SK-N-SH (cell line): Measurements from ENCODE around the gene FBXO2. TPM values are rescaled to one million over a fixed set of nuclear protein-coding genes. Genes with fewer than 3 reads are reported as not detected.

Experiments used
- CTCF ChIA-PET: fragments of 300-600, 350-600 bp; formaldehyde crosslinking; extraction: SDS; loops from one replicate; lab custom pipeline; 2021; lab: Yijun Ruan, JAX
- POLR2A ChIA-PET: fragments of 350-600 bp; sonication (Branson Sonifier 250); formaldehyde crosslinking; extraction: SDS; loops from one replicate; lab custom pipeline; 2020; ENCODE audit warnings: antibody characterized with exemption, inconsistent platforms; lab: Yijun Ruan, JAX
- DNase-seq: peaks from one replicate; pipeline ENCODE4 v3.0.0; 2012
- H2AFZ ChIP-seq: fragments of 200-600 bp; sonication (generic); 2 replicates; pipeline ENCODE4 v1.8.1; 2016; ENCODE audit warnings: antibody characterized with exemption, mild to moderate bottlenecking, low read depth
- H3F3A ChIP-seq: fragments of 200-600 bp; sonication (generic); replicated peaks from 2 replicates; pipeline ENCODE3; 2016; ENCODE audit warnings: antibody characterized with exemption, mild to moderate bottlenecking; ENCODE audit not compliant: insufficient read depth
- H3K27ac ChIP-seq, 2 experiments: fragments of 200-500 bp in 1 of 2; fragments of 200-600 bp in 1 of 2; sonication (Bioruptor generic) in 1 of 2; sonication (generic), shearing (Covaris generic) in 1 of 2; 2 replicates each; pipeline versions ENCODE4 v1.5.1 to v1.6.1; 2014 to 2016; ENCODE audit warnings: low read depth in 2 of 2, inconsistent platforms in 1 of 2, low read length in 1 of 2, mild to moderate bottlenecking in 1 of 2, mixed read lengths in 1 of 2
- H3K27me3 ChIP-seq: fragments of 200-600 bp; sonication (generic), shearing (Covaris generic); 2 replicates; pipeline ENCODE4 v1.6.1; 2016; ENCODE audit warnings: mixed run types; ENCODE audit not compliant: insufficient read depth
- H3K36me3 ChIP-seq, 2 experiments: fragments of 200-500 bp in 1 of 2; fragments of 200-600 bp in 1 of 2; sonication (Bioruptor generic) in 1 of 2; sonication (generic) in 1 of 2; replicated peaks in 1 of 2; 2 replicates each; pipeline versions ENCODE3 to v1.5.1; 2014 to 2016; ENCODE audit warnings: low read length in 1 of 2, mild to moderate bottlenecking in 1 of 2; ENCODE audit not compliant: insufficient read depth in 2 of 2, control insufficient read depth in 1 of 2
- H3K4me1 ChIP-seq, 2 experiments: fragments of 200-500 bp in 1 of 2; fragments of 200-600 bp in 1 of 2; sonication (Bioruptor generic) in 1 of 2; sonication (generic), shearing (Covaris generic) in 1 of 2; 2 replicates each; pipeline versions ENCODE4 v1.5.1 to v1.6.1; 2014 to 2016; ENCODE audit warnings: low read depth in 1 of 2, low read length in 1 of 2, mixed run types in 1 of 2; ENCODE audit not compliant: insufficient read depth in 2 of 2, control insufficient read depth in 1 of 2
- H3K4me2 ChIP-seq: fragments of 200-600 bp; sonication (generic), shearing (Covaris generic); 2 replicates; pipeline ENCODE4 v1.6.1; 2017; ENCODE audit warnings: mixed run types
- H3K4me3 ChIP-seq, 2 experiments: fragments of 200-500 bp in 1 of 2; fragments of 200-600 bp in 1 of 2; sonication (Bioruptor generic) in 1 of 2; sonication (generic), shearing (Covaris generic) in 1 of 2; 2 replicates each; pipeline versions ENCODE4 v1.5.1 to v1.8.1; 2014 to 2016; ENCODE audit warnings: low read depth in 2 of 2, inconsistent platforms in 1 of 2, low read length in 1 of 2, mild to moderate bottlenecking in 1 of 2, mixed read lengths in 1 of 2, moderate library complexity in 1 of 2
- H3K79me2 ChIP-seq: fragments of 200-600 bp; sonication (generic); 2 replicates; pipeline ENCODE4 v1.8.1; 2017; ENCODE audit warnings: mild to moderate bottlenecking; ENCODE audit not compliant: insufficient read depth
- H3K9ac ChIP-seq: fragments of 200-600 bp; sonication (generic); 2 replicates; pipeline ENCODE4 v1.6.1; 2017; ENCODE audit warnings: mixed run types
- H3K9me2 ChIP-seq: fragments of 200-600 bp; sonication (generic); 2 replicates; pipeline ENCODE4 v1.6.1; 2017; ENCODE audit warnings: mixed run types
- H3K9me3 ChIP-seq: fragments of 200-600 bp; sonication (generic); 2 replicates; pipeline ENCODE4 v1.6.1; 2017; ENCODE audit warnings: mixed run types, mild to moderate bottlenecking, moderate library complexity
- H4K20me1 ChIP-seq: fragments of 200-600 bp; sonication (generic); 2 replicates; pipeline ENCODE4 v1.6.1; 2017; ENCODE audit warnings: mild to moderate bottlenecking, mixed run types; ENCODE audit not compliant: insufficient read depth
- EP300 ChIP-seq, 2 experiments: IDR thresholded peaks; 2 replicates each; pipeline versions ENCODE4 v1.4.0 to v1.6.1; 2012; ENCODE audit warnings: borderline replicate concordance in 1 of 2, low read depth in 1 of 2, low read length in 1 of 2
- FOXM1 ChIP-seq: IDR thresholded peaks from 2 replicates; pipeline ENCODE4 v1.4.0; 2012; ENCODE audit warnings: low read depth, mild to moderate bottlenecking
- MEF2A ChIP-seq: IDR thresholded peaks from 2 replicates; pipeline ENCODE4 v1.4.0; 2012; ENCODE audit warnings: low read depth, borderline replicate concordance
- MXI1 ChIP-seq: IDR thresholded peaks from 2 replicates; pipeline ENCODE4 v1.6.1; 2012; ENCODE audit warnings: mild to moderate bottlenecking, low read depth, low read length, improper control_type of control experiment
- NFIC ChIP-seq: IDR thresholded peaks from 2 replicates; pipeline ENCODE4 v1.4.0; 2012; ENCODE audit warnings: borderline replicate concordance
- POLR2AphosphoS5 ChIP-seq: IDR thresholded peaks from 2 replicates; pipeline ENCODE4 v1.6.1; 2012; ENCODE audit warnings: low read depth, low read length
- RAD21 ChIP-seq: IDR thresholded peaks from 2 replicates; pipeline ENCODE4 v1.6.1; 2012; ENCODE audit warnings: mild to moderate bottlenecking, low read length
- SIN3A ChIP-seq: IDR thresholded peaks from 2 replicates; pipeline ENCODE4 v1.6.1; 2012; ENCODE audit warnings: low read depth, mild to moderate bottlenecking, low read length, moderate library complexity, borderline replicate concordance
- TEAD4 ChIP-seq: IDR thresholded peaks from 2 replicates; pipeline ENCODE4 v1.4.0; 2012; ENCODE audit warnings: mild to moderate bottlenecking, borderline replicate concordance; ENCODE audit not compliant: insufficient read depth
- YY1 ChIP-seq: IDR thresholded peaks from 2 replicates; pipeline ENCODE4 v1.4.0; 2012; ENCODE audit warnings: low read depth, mild to moderate bottlenecking
- WGBS: methylation state at CpG from one replicate; pipeline ENCODE4 v1.1.6; 2017; ENCODE audit warnings: low lambda C conversion rate; 5-methylcytosine and 5-hydroxymethylcytosine counted together
- polyA plus RNA-seq, 3 experiments: library from polyadenylated mRNA; depleted of rRNA; stranded (reverse); fragments of >200 nt; gene quantifications; 2 replicates each; pipeline ENCODE4 v1.2.3, GENCODE V29; 2012
- TF ChIP-seq, protein P1 (sequence below): IDR thresholded peaks from 2 replicates; pipeline ENCODE4 v1.4.0; 2012; ENCODE audit warnings: low read depth
- TF ChIP-seq, protein P2 (sequence below): IDR thresholded peaks from 2 replicates; pipeline ENCODE4 v1.4.0; 2012; ENCODE audit warnings: low read depth, borderline replicate concordance

FBXO2 gene
- polyA plus RNA-seq, 1 of the 3 experiments (the other 2 are of a cell fraction) = 21.7 TPM

DNA sequence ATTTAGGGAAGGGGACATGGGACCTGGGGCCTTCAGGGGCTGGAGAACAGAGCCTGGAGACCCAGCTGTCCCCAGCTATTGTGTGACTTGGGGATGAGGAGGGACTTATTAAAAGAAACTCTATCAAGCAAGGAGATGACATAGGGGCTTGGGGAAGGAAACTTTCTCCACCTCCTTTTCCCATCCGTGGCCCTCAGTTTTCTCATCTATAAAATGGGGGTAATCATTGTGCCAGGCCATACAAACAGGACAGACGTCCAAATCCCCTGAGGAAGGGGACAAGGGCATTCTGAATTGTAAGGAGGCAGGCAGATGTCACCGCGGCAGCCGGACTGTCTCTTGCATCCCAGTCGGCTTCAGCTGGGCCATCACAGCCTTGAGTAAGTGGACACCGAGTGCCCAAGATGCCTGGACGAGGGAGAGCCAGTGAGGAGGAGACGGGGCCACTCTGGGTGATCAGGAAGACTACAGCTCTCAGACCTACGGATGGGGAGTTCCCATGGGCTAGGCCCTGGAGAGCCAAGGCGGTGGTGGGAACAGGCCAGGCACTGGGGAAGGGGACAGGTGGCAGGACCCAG lies 1.9 kb downstream of the FBXO2 start:
- Histone ChIP-seq H2AFZ (no peak overlapping the region), H3K36me3 (peaks cover 0 to 3% of the 10 kb centered on the region in 2 experiments), H3K27me3 (no peaks in the 10 kb centered on the region), H3K9ac (no peak overlapping the region), H3K4me3 (no peak overlapping the region), H3K27ac (no peak overlapping the region), H3F3A (no peaks in the 10 kb centered on the region), H3K4me1 (peaks cover 0 to 28% of the 10 kb centered on the region in 2 experiments; a peak in 1 of 4 replicates), H3K79me2 (peaks cover 6% of the 10 kb centered on the region; the same call in 1 of the 2 replicates), H4K20me1 (no peaks in the 10 kb centered on the region), H3K9me2 (no peaks in the 10 kb centered on the region), H3K9me3 (no peaks in the 10 kb centered on the region), H3K4me2 (no peak overlapping the region)
- ChIA-PET POLR2A (interaction anchor here (2.2 kb wide), 1 partner anchor 12 kb away, joined by 8 read pairs; the partner anchor contains the start of gene FBXO6), CTCF (interaction anchor here (1.2 to 5.8 kb wide), 10 partner anchors 10 to 614 kb away, joined by 3 to 66 read pairs (median 6); partner anchors contain the start of gene MTOR)
- no peak for TF ChIP-seq FOXM1
- no peak for TF ChIP-seq RAD21
- no peak for DNase-seq
- 80% methylated on average over 8 of the region's 11 CpGs for WGBS

DNA sequence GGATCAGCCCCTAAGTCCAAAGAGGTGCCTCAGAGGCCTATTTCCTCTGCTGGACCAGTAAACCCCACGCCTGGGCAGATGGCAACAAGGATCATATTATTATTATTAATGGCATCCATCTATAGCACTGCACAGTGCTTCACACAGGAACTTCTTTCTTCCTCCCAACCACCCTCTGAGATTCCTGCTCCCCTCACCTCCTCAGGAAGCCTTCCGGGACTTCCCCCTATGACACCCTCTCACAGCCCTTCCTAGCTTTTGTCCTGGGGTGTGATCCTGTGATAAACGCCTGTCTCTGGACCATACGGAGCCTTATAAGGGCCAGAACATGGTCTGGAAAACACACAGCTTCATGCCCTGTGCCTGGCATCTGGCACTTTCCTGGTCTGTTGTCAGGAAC lies 3.2 kb downstream of the FBXO2 start:
- Histone ChIP-seq H3K79me2 (peaks cover 6% of the 10 kb centered on the region; the same call in 1 of the 2 replicates), H3K4me1 (peaks cover 0 to 28% of the 10 kb centered on the region in 2 experiments; a peak in 1 of 4 replicates), H4K20me1 (no peaks in the 10 kb centered on the region), H3K36me3 (no peaks in the 10 kb centered on the region), H3K4me2 (no peak overlapping the region), H2AFZ (no peak overlapping the region), H3K4me3 (no peak overlapping the region), H3K9ac (no peak overlapping the region), H3K27ac (no peak overlapping the region), H3K9me2 (no peaks in the 10 kb centered on the region), H3F3A (no peaks in the 10 kb centered on the region), H3K9me3 (no peaks in the 10 kb centered on the region), H3K27me3 (no peaks in the 10 kb centered on the region)
- no peak for TF ChIP-seq MXI1
- TF ChIP-seq, protein P1, sequence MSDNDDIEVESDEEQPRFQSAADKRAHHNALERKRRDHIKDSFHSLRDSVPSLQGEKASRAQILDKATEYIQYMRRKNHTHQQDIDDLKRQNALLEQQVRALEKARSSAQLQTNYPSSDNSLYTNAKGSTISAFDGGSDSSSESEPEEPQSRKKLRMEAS = no peak
- TF ChIP-seq, protein P2, sequence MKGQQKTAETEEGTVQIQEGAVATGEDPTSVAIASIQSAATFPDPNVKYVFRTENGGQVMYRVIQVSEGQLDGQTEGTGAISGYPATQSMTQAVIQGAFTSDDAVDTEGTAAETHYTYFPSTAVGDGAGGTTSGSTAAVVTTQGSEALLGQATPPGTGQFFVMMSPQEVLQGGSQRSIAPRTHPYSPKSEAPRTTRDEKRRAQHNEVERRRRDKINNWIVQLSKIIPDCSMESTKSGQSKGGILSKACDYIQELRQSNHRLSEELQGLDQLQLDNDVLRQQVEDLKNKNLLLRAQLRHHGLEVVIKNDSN = no peak
- no peak for TF ChIP-seq SIN3A
- TF ChIP-seq YY1 = no peak
- no peak for TF ChIP-seq TEAD4
- no peak for TF ChIP-seq EP300 (IDR thresholded peaks at IDR 0.05; ENCODE audit: borderline replicate concordance in 1 of 2, low read depth in 1 of 2, low read length in 1 of 2)
- TF ChIP-seq MEF2A = no peak
- TF ChIP-seq NFIC = no peak
- no peak for TF ChIP-seq POLR2AphosphoS5
- no peak for DNase-seq
- ChIA-PET POLR2A (interaction anchor here (1.1 kb wide), 2 partner anchors 69 to 257 kb away, joined by 3 to 5 read pairs; no protein-coding TSS in a partner anchor), CTCF (interaction anchor here (0.7 to 9.9 kb wide), 51 partner anchors 9 to 613 kb away, joined by 3 to 205 read pairs (median 5); partner anchors contain the start of genes AGTRAP, DISP3, FBXO6 and MAD2L2)
- WGBS = 83% methylated on average over 4 of the region's 4 CpGs
